Activated T-cell treated with anti-CD3 and anti-CD28 coated beads for 48 hours (primary cell): ENCODE measurements around the gene AADAT.
"Not testable (repeated sequence)": the region's sequence is repeated elsewhere in the genome, so short reads cannot be mapped to it uniquely, and the experiment has no call there.

Source experiments
- DNase-seq: peaks from one replicate; pipeline ENCODE4 v3.0.0-alpha.2; 2020; ENCODE audit warnings: low read depth

Gene AADAT

GRCh38 chr4:170089668-170090351, at the start of gene AADAT:
Gene AADAT (minus strand): TSS chr4:170089956. CDS start chr4:170089690, 266 bp downstream.
- DNase-seq: peak; percentile 12

- DNase-seq: peak; percentile 61
These were observed 48.9 kb upstream of the AADAT start for GRCh38 chr4:170138580-170139194.

DNA sequence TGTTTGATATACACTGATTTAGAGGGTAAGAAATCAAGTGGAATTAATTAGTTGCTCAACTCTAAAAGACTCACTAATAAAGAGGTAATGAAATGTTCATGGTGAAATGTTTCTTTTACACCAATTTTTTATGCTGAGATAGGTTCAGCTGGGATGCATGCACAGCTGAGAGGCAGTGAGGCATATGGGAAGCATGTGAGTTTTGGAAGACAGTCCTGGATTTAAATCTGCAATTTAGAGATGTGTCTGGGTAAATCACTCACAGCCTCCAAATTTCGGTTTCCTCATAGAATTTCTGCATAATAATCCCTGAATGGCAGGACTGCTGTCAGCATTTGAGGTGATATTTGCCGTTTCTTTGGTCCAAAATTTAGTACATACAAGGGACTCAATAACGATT, 48.2 kb upstream of the AADAT start:
- no peak for DNase-seq

GRCh38 chr4:170137466-170137865, 47.7 kb upstream of the AADAT start:
- DNase-seq: no peak

DNA sequence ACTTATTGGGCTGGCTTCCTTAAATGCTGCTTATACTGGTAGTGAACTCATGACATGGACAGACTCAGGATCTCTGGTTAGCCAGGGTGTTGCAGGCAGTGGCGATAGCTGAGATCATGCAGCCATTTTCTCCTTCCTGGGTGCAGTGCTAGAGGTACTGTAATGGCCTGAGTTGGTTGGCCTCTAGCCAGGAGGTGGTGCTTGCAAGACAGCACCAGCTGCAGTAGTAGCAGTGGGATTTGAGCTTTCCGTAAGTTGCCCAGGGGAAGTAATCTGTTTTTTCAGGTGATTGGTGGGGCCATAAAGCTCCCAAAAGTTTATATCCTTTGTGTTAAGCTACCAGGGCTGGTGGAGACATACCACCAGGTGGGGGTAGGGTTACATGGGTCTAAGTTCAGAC, 45.1 kb upstream of the AADAT start:
- no peak for DNase-seq

DNA sequence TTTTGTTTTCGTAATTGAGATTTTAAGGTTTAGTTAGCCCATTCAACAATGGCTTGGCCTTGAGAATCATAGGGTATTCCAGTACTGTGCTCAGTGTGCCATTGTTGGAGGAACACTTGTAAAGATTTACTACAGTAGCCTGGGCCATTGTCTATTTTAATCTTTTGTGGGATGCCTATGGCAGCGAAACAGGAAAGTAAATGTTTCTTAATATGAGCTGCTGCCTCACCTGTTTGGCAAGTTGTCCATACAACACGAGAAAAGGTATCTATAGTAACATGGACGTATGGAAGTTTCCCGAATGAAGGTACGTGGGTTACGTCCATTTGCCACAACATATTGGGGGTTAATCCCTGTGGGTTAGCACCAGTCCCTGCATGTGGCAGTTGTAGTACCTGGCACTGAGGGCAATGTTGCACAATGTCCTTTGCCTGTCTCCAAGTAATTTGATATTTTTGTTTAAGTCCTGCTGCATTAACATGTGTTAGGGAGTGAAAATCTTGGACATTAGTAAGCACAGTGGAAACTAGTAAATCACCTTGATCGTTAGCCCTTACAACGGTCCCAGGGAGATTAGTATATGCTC, 38.6 kb upstream of the AADAT start:
- no peak for DNase-seq

DNA sequence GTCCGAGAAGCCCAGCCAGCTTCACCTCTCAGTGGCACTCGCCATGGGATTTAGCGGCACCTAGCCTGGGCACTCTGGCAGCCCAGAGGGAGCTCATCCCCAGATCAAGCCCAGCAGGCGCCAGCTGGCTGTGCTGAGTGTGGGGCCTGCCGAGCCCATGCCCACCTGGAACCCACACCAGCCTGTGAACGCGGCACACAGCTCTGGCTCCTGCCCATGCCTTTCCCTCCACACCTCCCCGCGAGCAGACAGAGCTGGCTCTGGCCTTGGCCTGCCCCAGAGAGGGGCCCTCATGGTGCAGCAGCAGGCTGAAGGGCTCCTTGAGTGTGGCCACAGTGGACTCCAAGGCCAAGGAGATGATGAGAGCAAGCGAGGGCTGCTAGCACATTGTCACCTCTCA, 38.0 kb upstream of the AADAT start:
- no peak for DNase-seq

GRCh38 chr4:170124406-170124805, 34.6 kb upstream of the AADAT start:
- no peak for DNase-seq

GRCh38 chr4:170122252-170122651, 32.5 kb upstream of the AADAT start:
- DNase-seq: no peak

DNA sequence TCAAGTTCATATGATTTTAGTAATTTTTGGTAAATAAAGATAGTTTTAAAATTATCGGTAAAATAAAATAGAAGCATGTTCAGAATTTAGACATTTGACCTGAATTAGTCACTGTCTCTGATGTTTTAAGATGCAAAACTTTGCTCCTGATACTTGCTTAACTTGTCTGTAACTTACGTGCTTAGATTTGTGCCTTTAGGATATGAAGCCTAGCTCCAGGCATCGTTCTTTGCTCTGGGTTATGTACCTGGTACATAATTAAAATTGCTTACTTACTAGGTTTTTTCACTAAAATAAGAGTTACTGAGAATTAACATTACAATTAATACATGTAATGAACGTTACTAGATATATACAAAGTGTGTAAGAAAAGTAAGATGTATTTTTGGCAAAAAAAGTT, 24.9 kb upstream of the AADAT start:
- DNase-seq: no peak

DNA sequence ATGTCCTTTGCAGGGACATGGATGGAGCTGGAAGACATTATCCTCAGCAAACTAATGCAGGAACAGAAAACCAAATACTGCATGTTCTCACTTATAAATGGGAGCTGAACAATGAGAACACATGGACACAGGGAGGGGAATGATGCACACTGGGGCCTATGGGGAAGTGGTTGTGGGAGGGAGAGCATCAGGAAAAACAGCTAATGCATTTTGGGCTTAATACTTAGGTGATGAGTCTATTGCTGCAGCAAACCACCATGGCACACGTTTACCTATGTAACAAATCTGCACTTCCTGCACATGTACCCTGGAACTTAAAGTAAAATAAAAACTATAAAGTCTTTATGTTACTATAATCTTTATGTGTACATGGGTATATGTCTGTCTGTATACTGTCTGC, 24.4 kb upstream of the AADAT start:
- DNase-seq: not testable (repeated sequence)

- DNase-seq: no peak
These were observed 21.8 kb upstream of the AADAT start for GRCh38 chr4:170111546-170111945.

- no peak for DNase-seq
These were observed 21.3 kb upstream of the AADAT start for GRCh38 chr4:170111085-170111484.

- DNase-seq: no peak
These were observed 20.5 kb upstream of the AADAT start for GRCh38 chr4:170110285-170110672.

GRCh38 chr4:170109586-170110284, 20.0 kb upstream of the AADAT start:
- no peak for DNase-seq

DNA sequence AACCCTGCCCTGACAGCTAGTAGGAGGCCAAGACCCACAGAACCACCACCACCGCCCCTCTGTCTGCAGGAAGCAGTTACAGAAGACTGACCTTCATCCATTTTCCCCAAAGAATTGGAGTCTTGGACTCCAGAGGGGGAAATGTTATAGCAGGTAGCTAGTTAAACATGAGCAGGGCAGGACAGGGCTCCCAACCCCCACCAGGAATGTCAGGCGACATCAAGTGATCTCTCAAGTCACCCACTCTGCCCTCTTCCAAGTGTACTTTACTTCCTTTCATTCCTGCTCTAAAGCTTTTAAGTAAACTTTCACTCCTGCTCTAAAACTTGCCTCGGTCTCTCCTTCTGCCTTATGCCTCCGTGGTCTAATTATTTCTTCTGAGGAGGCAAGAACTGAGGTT, 17.1 kb upstream of the AADAT start:
- no peak for DNase-seq

DNA sequence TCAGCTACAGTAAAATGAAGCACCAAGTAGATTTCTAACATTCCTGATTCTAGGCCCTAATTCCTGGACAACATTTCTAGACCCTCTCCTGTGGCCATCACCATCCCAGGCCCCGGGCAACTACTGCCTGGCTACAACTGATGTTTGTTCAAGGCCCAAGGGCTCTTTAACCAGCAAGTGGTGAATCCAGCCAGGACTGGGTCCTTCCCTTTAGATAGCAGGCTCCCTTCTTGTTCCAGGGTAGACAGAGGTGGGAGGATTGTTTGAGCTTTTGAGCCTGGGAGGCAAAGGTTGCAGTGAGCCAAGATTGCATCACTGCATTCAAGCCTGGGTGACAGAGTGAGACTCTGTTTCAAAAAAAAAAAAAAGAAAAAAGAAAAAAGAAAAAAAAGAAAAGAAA, 12.7 kb upstream of the AADAT start:
- no peak for DNase-seq

DNA sequence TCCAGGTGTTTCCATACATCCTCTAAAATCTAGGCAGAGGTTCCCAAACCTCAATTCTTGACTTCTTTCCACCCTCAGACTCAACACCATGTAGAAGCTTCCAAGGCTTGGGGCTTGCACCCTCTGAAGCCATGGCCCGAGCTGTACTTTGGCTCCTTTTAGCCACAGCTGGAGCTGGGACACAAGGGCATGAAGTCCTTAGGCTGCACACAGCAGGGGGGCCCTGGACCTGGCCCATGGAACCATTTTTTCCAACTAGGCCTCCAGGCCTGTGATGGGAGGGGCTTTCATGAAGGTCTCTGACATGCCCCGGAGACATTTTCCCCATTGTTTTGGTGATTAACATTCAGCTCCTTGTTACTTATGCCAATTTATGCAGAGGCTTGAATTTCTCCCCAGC, 8.4 kb upstream of the AADAT start:
- not testable (repeated sequence) for DNase-seq

DNA sequence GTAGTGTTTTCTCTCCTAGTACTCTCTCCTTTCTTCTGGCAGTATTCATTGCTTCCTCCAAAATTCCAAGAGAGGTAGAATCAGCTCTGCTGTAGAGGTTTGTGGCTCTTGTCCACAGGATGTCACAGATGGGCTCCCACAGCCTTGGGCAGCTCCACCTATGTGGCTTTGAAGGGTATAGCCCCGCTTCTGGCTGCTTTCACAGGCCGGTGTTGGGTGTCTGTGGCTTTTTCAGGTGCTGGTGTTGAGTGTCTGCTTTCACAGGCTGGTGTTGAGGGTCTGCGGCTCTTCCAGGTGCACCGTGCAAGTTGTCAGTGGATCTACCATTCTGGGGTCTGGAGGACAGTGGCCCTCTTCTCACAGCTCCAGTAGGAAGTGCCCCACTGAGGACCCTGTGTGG, 7.9 kb upstream of the AADAT start:
- DNase-seq: no peak

DNA sequence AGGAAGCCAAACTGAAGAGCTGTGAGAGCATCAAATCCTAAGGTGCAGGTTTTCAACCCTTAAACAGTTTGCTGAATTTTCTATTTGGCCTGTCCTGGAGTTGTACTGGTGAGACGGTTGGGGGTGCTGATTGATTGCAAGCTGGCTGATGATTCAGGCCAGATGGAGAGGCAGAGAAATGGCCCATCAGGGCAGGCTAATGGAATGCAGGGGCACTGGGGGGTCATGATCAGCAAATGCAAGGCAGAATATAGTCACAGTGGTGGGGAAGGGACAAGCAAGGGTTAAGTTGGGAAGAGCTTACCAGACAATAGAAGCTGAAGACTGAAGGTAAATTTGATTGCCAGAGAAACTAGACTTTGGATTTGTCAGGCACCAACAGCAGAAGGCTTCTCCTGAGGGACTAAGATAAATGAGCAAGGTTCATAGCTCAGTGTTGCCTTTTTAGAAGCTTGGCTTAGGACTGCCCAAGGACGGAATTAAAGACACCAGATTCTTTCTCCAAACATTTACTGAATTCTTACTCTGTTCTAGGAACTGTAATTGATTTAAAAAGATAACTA, 4.3 kb upstream of the AADAT start:
- DNase-seq: no peak

GRCh38 chr4:170091069-170091696, 1.4 kb upstream of the AADAT start:
- no peak for DNase-seq

DNA sequence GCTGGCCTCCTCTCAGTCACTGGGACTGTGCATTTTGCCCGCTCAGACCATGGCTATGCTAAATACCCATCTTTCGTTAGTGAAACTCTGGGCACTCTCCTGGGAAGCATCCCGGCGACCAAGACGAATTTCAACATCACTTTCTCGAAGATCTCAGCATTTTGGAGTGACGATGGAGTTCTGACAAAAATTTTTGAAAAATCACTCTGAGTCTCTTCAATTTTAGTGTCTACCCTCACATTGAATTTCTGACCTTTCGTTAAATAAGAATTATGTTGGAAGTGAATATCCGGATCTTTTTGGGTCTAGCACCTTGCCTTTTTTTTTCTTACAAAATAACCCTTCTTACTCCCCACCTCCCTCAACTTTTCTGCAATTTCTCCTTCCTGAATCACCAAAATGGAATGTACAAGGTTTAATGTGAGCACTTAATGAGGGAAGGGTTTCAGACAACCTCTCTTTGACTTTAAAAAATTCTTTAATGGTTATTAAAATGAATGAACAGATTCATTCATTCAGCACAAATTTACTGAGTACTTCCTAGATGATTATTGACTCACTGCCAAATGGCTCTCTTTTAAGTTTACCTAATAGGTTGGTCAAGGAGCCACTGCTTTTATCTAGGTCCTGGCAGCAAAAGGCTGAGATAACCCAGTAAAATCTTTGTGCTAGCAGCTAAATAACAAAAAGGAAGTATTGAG, 746 bp upstream of the AADAT start:
- no peak for DNase-seq
